Left lung (tissue), 10 donors: ENCODE data around the gene UBE3B. TPM values are rescaled to one million over a fixed set of nuclear protein-coding genes. Genes with fewer than 3 reads are reported as not detected.

Experiments
- ATAC-seq: fragments of 200-7000 bp; cut with Tn5 transposase; one replicate; pipeline ENCODE4 v1.9.1; 2020; ENCODE audit warnings: moderate library complexity
- DNase-seq, 4 donors: peaks; one replicate each; pipeline ENCODE4 v3.0.0-alpha.2; 2013 to 2020
- H3K27ac ChIP-seq, 2 donors: fragments of 200-600 bp; sonication (generic) in 1 of 2; one replicate each; pipeline versions ENCODE4 v1.5.0 to v1.8.0; 2020 to 2021
- H3K27me3 ChIP-seq, 2 donors: fragments of 200-600 bp; sonication (generic) in 1 of 2; one replicate each; pipeline versions ENCODE4 v1.5.0 to v1.8.0; 2020 to 2021
- H3K36me3 ChIP-seq, 2 donors: fragments of 200-600 bp; sonication (generic) in 1 of 2; one replicate each; pipeline versions ENCODE4 v1.5.0 to v1.8.0; 2020 to 2021
- H3K4me1 ChIP-seq, 2 donors: fragments of 200-600 bp; one replicate each; pipeline ENCODE4 v1.8.0; 2021
- H3K4me3 ChIP-seq, 2 donors: fragments of 200-600 bp; sonication (generic) in 1 of 2; one replicate each; pipeline versions ENCODE4 v1.5.0 to v1.8.0; 2020 to 2021; ENCODE audit warnings: mild to moderate bottlenecking in 1 of 2
- H3K9me3 ChIP-seq, 2 donors: fragments of 200-600 bp; sonication (generic) in 1 of 2; one replicate each; pipeline versions ENCODE4 v1.5.0 to v1.8.0; 2020 to 2021
- CTCF ChIP-seq, 2 donors: fragments of 200-600 bp; sonication (generic) in 1 of 2; IDR thresholded peaks; one replicate each; pipeline versions ENCODE4 v1.5.0 to v1.8.0; 2021; ENCODE audit warnings: antibody characterized with exemption in 2 of 2
- intact Hi-C, 2 donors: fragments of 100-400 bp; cut with DNase I; formaldehyde crosslinking; loops; one replicate each; pipeline versions ENCODE4 v1.11.2 to v1.14.2; 2022
- polyA plus RNA-seq, 6 donors: library from polyadenylated mRNA; unstranded; fragments of 120-200 nt; gene quantifications; one replicate each; pipeline ENCODE4 v1.2.1, GENCODE V29; 2013; ENCODE audit not compliant: insufficient read length in 6 of 6
- total RNA-seq, 2 donors: library from RNA; stranded (reverse); fragmentation: NEBNext Ultra II Directional; extraction: Animal tissue kit (Norgen Biotek cat#: 25700); gene quantifications; one replicate each; pipeline ENCODE4 v1.2.1, GENCODE V29; 2021
- donor health status: DM: no; HTN: yes; CAD: no.
- donor health status: DM: no; HTN: no; CAD: no.

UBE3B gene
- total and polyA plus RNA-seq, 8 donors = 30.5 to 42.5 (median 34.3) TPM

GRCh38 chr12:109552971-109553370, 75.5 kb downstream of the UBE3B start:
- intact Hi-C loops = no loop called here
- no peak overlapping the region for H3K27ac ChIP-seq
- no peaks in the 10 kb centered on the region for H3K4me1 ChIP-seq
- peaks cover 0 to 47% of the 10 kb centered on the region in 2 donors for H3K27me3 ChIP-seq
- DNase-seq = no peak
- no peak for TF ChIP-seq CTCF (IDR thresholded peaks at IDR 0.05)
- H3K36me3 ChIP-seq = peaks cover 0 to 6% of the 10 kb centered on the region in 2 donors
- H3K4me3 ChIP-seq = no peak overlapping the region
- no peak for ATAC-seq
- no peaks in the 10 kb centered on the region for H3K9me3 ChIP-seq

GRCh38 chr12:109553483-109553882, 76.0 kb downstream of the UBE3B start:
- no peak overlapping the region for H3K4me3 ChIP-seq

GRCh38 chr12:109553906-109554500, 76.6 kb downstream of the UBE3B start:
- Histone ChIP-seq H3K27me3 (peaks cover 0 to 37% of the 10 kb centered on the region in 2 donors), H3K4me1 (no peaks in the 10 kb centered on the region), H3K27ac (no peak overlapping the region), H3K36me3 (peaks cover 0 to 12% of the 10 kb centered on the region in 2 donors), H3K9me3 (no peaks in the 10 kb centered on the region), H3K4me3 (no peak overlapping the region)
- intact Hi-C loops = no loop called here
- DNase-seq (no peak), ATAC-seq (no peak)
- TF ChIP-seq CTCF (IDR thresholded peaks at IDR 0.05) = no peak

More at GRCh38 chr12:109553483-109553882, 76.0 kb downstream of the UBE3B start:
- Histone ChIP-seq H3K9me3 (no peaks in the 10 kb centered on the region), H3K27ac (no peak overlapping the region), H3K27me3 (peaks cover 0 to 42% of the 10 kb centered on the region in 2 donors), H3K4me1 (no peaks in the 10 kb centered on the region), H3K36me3 (peaks cover 0 to 10% of the 10 kb centered on the region in 2 donors)
- intact Hi-C loops = no loop called here
- ATAC-seq = no peak
- DNase-seq = no peak
- TF ChIP-seq CTCF (IDR thresholded peaks at IDR 0.05) = no peak

GRCh38 chr12:109554761-109555160, 77.3 kb downstream of the UBE3B start:
- Histone ChIP-seq H3K36me3 (peaks cover 0 to 15% of the 10 kb centered on the region in 2 donors), H3K4me3 (no peak overlapping the region), H3K4me1 (no peaks in the 10 kb centered on the region), H3K9me3 (no peaks in the 10 kb centered on the region), H3K27ac (no peak overlapping the region), H3K27me3 (peaks cover 0 to 31% of the 10 kb centered on the region in 2 donors)
- ATAC-seq (no peak), DNase-seq (no peak)
- TF ChIP-seq CTCF (IDR thresholded peaks at IDR 0.05) = no peak
- intact Hi-C loops = no loop called here

GRCh38 chr12:109555431-109556315, 78.2 kb downstream of the UBE3B start:
- ATAC-seq = no peak
- no peak for TF ChIP-seq CTCF (IDR thresholded peaks at IDR 0.05)
- Histone ChIP-seq H3K27ac (no peak overlapping the region), H3K4me3 (no peak overlapping the region), H3K9me3 (no peaks in the 10 kb centered on the region), H3K36me3 (peaks cover 0 to 17% of the 10 kb centered on the region in 2 donors), H3K4me1 (no peaks in the 10 kb centered on the region), H3K27me3 (peaks cover 0 to 21% of the 10 kb centered on the region in 2 donors)
- intact Hi-C loops = no loop called here
- no peak for DNase-seq
